Activated B cell treated with CpG ODN at 0.5 μM for 24 hours (primary cell): ENCODE data around the gene KLHL35. TPM values are rescaled to one million over a fixed set of nuclear protein-coding genes. Genes with fewer than 3 reads are reported as not detected.
A peak's percentile ranks its signal among the peaks of the same experiment; 100 is the strongest.

Source experiments
- ATAC-seq: fragments of 200-7000 bp; cut with Tn5 transposase; one replicate; pipeline ENCODE4 v1.10.0; 2021; ENCODE audit warnings: low read depth, mild to moderate bottlenecking, moderate library complexity
- CTCF ChIA-PET: fragments of 350-600 bp; sonication (Branson Sonifier 250); formaldehyde crosslinking; loops from one replicate; lab custom pipeline; 2021; ENCODE audit warnings: antibody characterized with exemption; lab: Charles Lee
- POLR2A ChIA-PET: fragments of 350-600 bp; sonication (Branson Sonifier 250); formaldehyde crosslinking; loops from one replicate; lab custom pipeline; 2021; ENCODE audit warnings: antibody characterized with exemption; lab: Charles Lee
- DNase-seq: peaks from one replicate; pipeline ENCODE4 v3.0.0; 2022
- H3K27ac Mint-ChIP-seq: one replicate; pipeline ENCODE4 v1.8.0; 2020; ENCODE audit warnings: mixed read lengths
- H3K27me3 Mint-ChIP-seq: one replicate; pipeline ENCODE4 v1.8.0; 2021; ENCODE audit warnings: mixed read lengths
- H3K36me3 Mint-ChIP-seq: one replicate; pipeline ENCODE4 v1.8.0; 2021; ENCODE audit warnings: low read depth, mixed read lengths
- H3K4me1 Mint-ChIP-seq: one replicate; pipeline ENCODE4 v1.8.0; 2021; ENCODE audit warnings: mixed read lengths
- H3K4me3 Mint-ChIP-seq: one replicate; pipeline ENCODE4 v1.8.0; 2020; ENCODE audit warnings: mild to moderate bottlenecking, mixed read lengths
- H3K9me3 Mint-ChIP-seq: one replicate; pipeline ENCODE4 v1.8.0; 2020; ENCODE audit warnings: mixed read lengths
- CTCF ChIP-seq: fragments of 200-600 bp; IDR thresholded peaks from one replicate; pipeline ENCODE4 v1.8.0; 2022; ENCODE audit warnings: antibody characterized with exemption, mild to moderate bottlenecking
- intact Hi-C: fragments of 100-400 bp; cut with micrococcal nuclease; formaldehyde crosslinking; loops from one replicate; pipeline ENCODE4 v1.15.1; 2024
- total RNA-seq: library from RNA; stranded (reverse); gene quantifications from 2 replicates; pipeline ENCODE4 v1.2.3, GENCODE V29; 2022

The KLHL35 gene
- total RNA-seq, 1 donor from 2014 or later: 0.11 TPM

GRCh38 chr11:75403983-75404658, 28.9 kb downstream of the KLHL35 start:
- ATAC-seq: no peak
- H3K36me3 Mint-ChIP-seq: peaks cover 89% of the 10 kb centered on the region
- intact Hi-C loops: loop anchor here (10.0 kb wide), 1 partner anchor 801 kb away; the partner anchor contains the start of gene WNT11

GRCh38 chr11:75403037-75403436, 30.0 kb downstream of the KLHL35 start:
- no peak for TF ChIP-seq CTCF
- intact Hi-C loops: loop anchor here (10.0 kb wide), 1 partner anchor 802 kb away; the partner anchor contains the start of gene WNT11
- Mint-ChIP-seq H3K27ac (peak overlapping the region; percentile 31), H3K27me3 (peaks cover 3% of the 10 kb centered on the region), H3K4me3 (no peak overlapping the region), H3K9me3 (no peaks in the 10 kb centered on the region), H3K36me3 (peaks cover 83% of the 10 kb centered on the region), H3K4me1 (peaks cover 61% of the 10 kb centered on the region)
- CTCF ChIA-PET: interaction anchor here (0.8 kb wide), 1 partner anchor 18 kb away, joined by 3 read pairs; no protein-coding TSS in a partner anchor
- no peak for DNase-seq
- no peak for ATAC-seq
- POLR2A ChIA-PET: no interaction called here

More at GRCh38 chr11:75403983-75404658, 28.9 kb downstream of the KLHL35 start:
- POLR2A ChIA-PET: no interaction called here
- CTCF ChIA-PET: no interaction called here
- H3K27me3 Mint-ChIP-seq: peaks cover 2% of the 10 kb centered on the region
- no peak overlapping the region for H3K27ac Mint-ChIP-seq
- H3K9me3 Mint-ChIP-seq: no peaks in the 10 kb centered on the region
- no peak for DNase-seq
- peaks cover 60% of the 10 kb centered on the region for H3K4me1 Mint-ChIP-seq
- no peak for TF ChIP-seq CTCF
- peak overlapping the region; percentile 19 for H3K4me3 Mint-ChIP-seq

- DNase-seq (no peak), ATAC-seq (no peak)
- H3K27ac Mint-ChIP-seq: peak overlapping the region; percentile 31
- POLR2A ChIA-PET: no interaction called here
- H3K4me1 Mint-ChIP-seq: peaks cover 56% of the 10 kb centered on the region
- peak overlapping the region; percentile 59 for H3K4me3 Mint-ChIP-seq
- TF ChIP-seq CTCF: no peak
- H3K27me3 Mint-ChIP-seq: peaks cover 3% of the 10 kb centered on the region
- CTCF ChIA-PET: no interaction called here
- H3K36me3 Mint-ChIP-seq: peaks cover 78% of the 10 kb centered on the region
- intact Hi-C loops: loop anchor here (10.0 kb wide), 1 partner anchor 803 kb away; the partner anchor contains the start of gene WNT11
- no peaks in the 10 kb centered on the region for H3K9me3 Mint-ChIP-seq
These were observed 30.8 kb downstream of the KLHL35 start for GRCh38 chr11:75402002-75402773.

- peaks cover 49% of the 10 kb centered on the region for H3K4me1 Mint-ChIP-seq
- peak overlapping the region; percentile 99 for H3K4me3 Mint-ChIP-seq
- ATAC-seq (peak; percentile 32), DNase-seq (no peak)
- H3K27ac Mint-ChIP-seq: peak overlapping the region; percentile 98
- ChIA-PET POLR2A (interaction anchor here (0.5 to 1.7 kb wide), 7 partner anchors 8 to 807 kb away, joined by 3 to 5 read pairs (median 3); no protein-coding TSS in a partner anchor), CTCF (interaction anchor here (0.9 to 2.6 kb wide), 4 partner anchors 8 to 138 kb away, joined by 3 to 8 read pairs (median 4); no protein-coding TSS in a partner anchor)
- no peak for TF ChIP-seq CTCF
- H3K9me3 Mint-ChIP-seq: no peaks in the 10 kb centered on the region
- H3K36me3 Mint-ChIP-seq: peaks cover 59% of the 10 kb centered on the region
- intact Hi-C loops: loop anchor here (1.0 to 10.0 kb wide), 2 partner anchors 30 to 804 kb away; partner anchors contain the start of gene WNT11
- peaks cover 5% of the 10 kb centered on the region for H3K27me3 Mint-ChIP-seq
These were observed 32.7 kb downstream of the KLHL35 start for GRCh38 chr11:75400146-75400865.
